Measurements from ENCODE around the gene CTIF.

The CTIF gene

GRCh38 chr18:48892146-48892855, 353.5 kb downstream of the CTIF start:
- no peak for DNase-seq

DNA sequence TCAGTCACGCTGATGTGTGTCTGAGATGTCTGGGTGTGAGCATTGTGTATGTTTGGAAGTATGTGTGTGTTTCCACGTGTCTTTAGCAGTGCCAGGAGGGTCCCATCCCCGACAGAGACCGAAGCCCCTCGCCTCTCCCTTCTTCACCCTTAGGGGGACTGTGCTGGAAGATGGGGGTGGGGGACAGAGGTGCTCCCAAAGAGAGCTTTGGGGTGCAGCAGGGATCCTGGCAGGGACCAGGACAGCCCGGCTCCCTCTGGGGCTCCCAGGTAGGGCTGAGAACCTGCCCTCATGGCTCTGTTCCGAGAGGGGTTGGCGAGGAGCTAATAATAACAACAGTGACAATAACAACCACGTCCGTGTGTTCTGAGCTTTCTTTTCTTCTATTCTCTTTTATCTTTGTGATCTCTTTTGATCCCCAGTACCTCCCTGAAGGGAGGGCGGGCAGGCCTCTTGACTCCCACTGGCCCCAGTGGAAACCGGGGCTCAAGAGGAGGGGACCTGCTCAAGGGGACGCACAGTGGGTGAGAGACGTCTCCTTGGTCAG, 354.3 kb downstream of the CTIF start:
- no peak for DNase-seq

DNA sequence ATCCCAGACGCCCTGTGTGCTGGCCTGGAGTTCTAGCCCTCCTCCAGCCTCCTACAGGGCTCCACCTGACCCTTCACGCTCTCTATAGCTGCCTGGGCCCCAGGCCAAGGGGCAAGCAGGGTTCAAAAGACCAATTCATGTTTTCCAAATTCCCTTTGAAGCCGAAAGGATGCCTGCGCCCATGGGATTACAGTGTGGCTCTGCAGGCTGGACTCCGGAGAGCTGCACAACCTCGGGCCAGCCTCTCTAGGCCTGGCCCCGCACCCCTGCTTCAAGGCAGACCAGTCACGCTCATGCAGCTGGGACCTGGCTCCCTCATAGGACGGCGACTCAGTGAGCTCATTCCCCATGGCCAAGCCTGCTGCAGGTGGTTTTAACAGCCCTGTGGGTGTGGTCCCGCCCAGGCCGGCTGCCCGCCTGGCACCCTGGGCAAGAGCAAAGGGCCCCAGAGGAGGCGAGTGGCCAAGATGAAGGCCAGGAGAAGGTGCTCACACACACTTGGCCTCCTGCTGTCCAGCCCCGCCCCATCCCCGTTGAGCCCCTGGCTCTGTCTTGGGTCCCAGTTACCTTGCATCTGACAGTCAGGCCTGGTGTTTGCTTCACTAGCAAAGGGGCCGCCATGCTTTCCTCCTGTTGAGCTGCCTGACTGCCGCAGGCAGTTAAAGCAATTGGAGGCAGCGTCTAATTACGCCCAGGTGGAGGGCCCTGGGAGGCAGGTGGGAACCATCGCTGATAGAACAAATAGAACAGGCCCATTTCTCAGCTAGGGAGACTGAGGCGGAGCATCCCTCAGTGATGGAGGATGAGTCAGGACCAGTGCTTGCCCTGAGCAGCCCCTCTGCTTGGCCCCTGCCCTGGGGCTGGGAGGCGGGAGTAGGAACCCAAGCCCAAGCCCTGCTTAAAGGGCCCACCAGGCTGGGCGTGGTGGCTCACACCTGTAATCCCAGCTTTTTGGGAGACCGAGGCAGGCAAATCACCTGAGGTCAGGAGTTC, 355.1 kb downstream of the CTIF start:
- DNase-seq = no peak

GRCh38 chr18:48894799-48895346, 356.0 kb downstream of the CTIF start:
- no peak for DNase-seq

- DNase-seq = no peak
These were observed 357.6 kb downstream of the CTIF start for GRCh38 chr18:48896326-48896874.

DNA sequence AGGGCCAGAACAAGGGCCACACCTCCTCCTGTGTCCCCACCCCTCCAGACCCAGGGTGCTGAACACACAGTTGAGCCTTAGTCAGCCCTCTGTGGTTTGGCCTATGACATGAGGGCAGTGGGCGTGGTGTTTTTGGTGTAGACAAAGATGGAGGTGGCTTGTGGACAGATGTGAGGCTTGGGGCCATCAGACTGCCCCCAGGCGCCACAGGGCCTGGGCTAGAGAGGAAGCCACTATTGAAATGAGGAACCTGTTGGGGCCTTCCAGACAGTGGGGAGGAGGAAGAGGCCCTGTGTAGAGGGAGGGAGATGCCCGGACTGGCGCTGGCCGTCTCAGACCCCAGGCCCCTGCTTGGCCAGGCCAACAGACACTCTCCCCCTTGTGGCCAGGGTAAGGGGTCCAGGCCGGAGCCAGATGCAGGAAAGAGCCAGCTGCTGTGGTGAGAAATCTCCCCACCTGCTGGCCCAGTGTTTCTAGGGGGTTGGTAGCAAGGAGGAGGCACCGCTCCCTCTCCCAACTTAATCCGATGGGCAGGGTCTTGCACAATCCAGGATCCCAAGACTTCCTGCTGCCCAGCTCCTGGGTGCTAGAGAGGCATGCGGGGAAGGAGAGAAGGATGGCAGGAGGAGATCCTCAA, 358.2 kb downstream of the CTIF start:
- no peak for DNase-seq

- DNase-seq = peak; percentile 25
These were observed 358.7 kb downstream of the CTIF start for GRCh38 chr18:48897531-48897930.

GRCh38 chr18:48898521-48898920, 359.7 kb downstream of the CTIF start:
- no peak for DNase-seq

DNA sequence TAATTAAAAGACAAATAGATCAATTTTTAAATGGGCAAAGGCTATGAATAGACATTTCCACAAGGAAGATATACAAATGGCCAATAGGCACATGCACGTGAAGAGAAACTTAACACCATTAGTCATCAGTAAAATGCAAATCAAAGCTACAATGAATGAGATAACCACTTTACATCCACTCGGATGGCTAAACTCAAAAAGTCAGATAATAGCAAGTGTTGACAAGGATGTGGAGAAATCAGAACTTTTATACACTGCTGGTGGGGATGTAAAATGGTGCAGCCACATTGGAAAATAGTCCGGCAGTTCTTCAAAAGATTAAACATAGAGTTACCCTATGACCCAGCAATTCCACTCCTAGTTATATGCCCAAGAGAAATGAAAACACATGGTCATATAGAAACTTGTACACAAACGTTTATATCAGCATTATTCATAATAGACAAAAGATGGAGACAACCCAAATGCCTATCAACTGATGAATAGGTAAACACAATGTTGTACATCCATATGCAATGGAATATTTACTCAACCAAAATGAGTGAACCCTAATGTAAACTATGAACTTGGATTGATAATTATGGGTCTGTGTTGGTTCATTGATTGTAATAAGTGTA, 360.8 kb downstream of the CTIF start:
- DNase-seq = no peak

DNA sequence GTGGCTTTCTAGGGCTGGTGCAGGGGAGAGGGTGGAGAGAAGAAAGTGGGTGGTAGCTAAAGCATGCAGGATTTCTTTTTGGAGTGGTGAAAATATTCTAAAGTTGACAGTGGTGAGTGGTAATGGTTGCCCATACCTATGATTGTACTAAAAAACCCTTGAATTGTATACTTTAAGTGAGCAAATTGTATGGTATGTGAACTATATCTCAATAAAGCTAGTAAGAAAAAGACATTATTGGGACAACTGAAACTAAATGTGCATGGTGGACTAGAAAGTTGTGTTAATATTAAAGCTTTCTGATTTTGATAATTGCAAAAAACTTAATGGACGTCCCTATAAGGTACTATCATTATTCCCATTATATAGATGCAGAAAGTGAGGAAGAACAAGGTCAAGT, 361.6 kb downstream of the CTIF start:
- no peak for DNase-seq

DNA sequence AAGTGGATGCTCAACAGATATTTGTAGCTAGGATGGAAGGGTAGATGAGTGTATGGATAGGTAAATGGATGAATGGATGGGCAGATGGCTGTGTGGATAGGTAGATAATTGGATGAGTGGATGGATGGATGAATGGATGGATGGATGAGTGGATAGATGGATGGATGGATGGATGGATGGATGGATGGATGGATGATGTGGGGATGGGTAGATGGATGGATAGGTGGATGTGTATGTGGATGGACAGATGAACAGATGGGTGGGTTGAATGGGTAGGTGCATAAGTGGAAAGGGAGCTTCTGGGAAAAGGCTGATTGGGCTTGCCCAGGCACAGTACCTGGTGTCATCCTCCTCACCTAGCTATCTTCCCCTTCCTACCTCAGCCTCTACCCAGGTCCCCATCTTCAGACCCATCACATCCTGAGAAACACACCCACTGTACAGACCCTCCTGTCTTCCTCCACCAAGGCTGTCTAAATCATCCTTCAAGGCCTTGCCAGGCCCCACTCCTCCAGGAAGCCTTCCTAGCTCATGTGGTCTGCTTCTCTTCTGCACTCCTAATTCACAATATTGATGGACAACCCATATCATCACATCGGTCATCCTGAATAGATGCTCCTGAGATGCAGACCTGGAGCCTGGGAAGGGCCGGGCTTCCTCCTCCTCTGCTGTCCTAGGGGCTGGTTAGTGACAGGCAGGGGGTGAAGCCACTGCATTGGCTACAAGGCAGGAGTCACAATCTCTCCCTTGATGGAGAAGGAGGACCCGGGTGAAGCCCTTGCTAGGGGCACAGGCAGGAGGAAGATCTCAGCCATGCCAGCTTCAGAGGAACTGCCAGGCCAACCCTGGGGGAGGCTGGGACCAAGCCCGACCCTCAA, 362.6 kb downstream of the CTIF start:
- DNase-seq = no peak

GRCh38 chr18:48902023-48902855, 363.4 kb downstream of the CTIF start:
- peak; percentile 98 for DNase-seq

DNA sequence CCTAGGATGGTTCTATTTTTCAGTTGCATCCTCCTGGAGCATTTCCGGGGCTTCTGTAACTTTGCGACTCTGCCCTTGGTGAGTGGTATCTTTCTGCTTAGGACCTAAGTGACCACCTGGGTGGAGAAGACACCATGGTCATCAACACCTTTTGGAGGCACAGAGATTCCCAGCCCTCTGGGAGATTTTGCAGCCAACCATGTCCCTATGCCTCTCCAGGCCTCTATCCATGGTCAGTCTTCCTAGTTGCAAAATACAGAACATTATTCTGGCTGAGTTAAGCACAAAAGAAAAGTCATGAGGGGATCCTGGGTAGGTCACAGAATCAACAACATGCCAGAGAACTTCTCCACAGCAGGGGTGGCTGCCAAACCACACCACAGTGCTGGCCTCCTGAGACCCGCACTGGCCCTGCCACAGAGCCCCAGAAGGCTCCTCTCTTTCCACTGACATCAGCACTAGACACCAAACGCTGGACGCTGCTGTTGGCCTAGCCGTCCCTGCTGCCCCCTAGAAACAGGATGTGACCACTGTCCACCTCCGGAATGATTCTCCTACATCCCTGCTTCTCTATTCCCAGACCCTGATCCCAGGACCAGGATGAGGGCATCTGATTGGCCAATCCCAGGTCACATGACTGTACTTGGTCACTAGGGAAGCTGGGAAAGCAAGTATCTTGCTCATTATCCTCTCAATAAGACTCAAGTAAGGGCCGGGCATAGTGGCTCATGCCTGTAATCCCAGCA, 364.2 kb downstream of the CTIF start:
- DNase-seq = peak; percentile 42

DNA sequence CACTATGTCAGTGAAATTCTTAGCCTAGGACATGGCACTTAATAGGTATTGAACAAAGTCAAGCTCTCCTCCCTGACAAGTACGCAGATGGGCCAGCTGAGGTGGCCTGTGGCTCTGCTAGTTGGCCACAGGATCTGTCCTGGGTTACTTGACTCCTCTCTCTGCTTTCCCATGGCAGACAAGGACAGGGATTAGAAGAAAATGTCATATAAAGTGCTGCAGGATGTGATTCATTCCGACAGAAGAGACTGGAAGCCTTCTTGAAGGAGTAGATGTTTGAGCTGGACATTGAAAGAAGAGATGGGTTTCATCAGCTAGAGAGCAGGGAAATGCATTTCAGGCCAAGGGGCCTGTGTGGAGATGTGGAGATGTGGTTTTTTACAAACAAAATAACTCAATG, 365.3 kb downstream of the CTIF start:
- DNase-seq = peak; percentile 32

- no peak for DNase-seq
These were observed 366.1 kb downstream of the CTIF start for GRCh38 chr18:48904847-48905394.

DNA sequence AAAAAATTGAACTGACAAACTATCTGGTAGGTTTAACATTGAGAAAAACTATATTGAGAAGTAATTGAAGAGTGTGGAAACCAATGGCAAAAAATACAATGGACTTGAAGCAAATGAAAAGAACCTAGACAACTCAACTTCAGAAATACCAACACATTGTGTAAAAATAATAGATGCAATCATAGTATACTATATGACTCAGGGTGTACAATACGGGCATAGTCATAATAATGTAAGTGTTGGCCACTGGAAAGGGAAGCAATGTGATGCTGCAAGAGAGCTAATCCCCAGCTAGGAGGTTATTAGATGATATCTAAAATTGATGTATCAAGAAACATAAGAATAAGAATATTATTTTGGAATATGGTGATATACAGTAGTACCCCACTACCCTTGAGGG, 366.7 kb downstream of the CTIF start:
- DNase-seq = no peak

DNA sequence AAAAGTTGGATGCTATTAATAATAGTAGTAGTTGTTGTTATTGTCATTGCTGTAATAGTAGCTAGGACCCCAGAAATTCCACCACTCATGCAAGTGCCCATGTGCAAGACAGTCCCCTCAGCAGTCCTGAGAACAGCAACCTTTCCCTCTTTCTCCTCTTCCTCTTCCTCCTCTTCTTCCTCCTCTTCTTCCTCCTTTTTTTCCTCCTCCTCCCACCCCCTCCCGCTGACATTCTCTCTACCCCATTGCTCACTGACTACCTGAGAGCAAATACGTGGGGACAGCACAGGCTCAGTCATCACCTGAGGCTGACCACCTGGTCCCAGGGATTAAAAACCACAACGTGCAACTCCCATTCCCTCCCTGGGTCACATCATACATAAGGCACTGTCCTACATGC, 370.1 kb downstream of the CTIF start:
- DNase-seq = no peak

- no peak for DNase-seq
These were observed 370.9 kb downstream of the CTIF start for GRCh38 chr18:48909721-48910120.

Measured in fibroblast of skin of abdomen (primary cell).